Spleen (tissue), 7 donors: Measurements from ENCODE around the gene PBX1.
A peak's percentile ranks its signal among the peaks of the same experiment; 100 is the strongest.

Experiments
- POLR2A ChIP-seq, 3 donors: fragments of 450-650 bp; IDR thresholded peaks; one replicate each; pipeline ENCODE4 v1.5.1; 2017; ENCODE audit warnings: antibody characterized with exemption in 3 of 3, mild to moderate bottlenecking in 1 of 3
- POLR2AphosphoS5 ChIP-seq, 3 donors: sonication (generic); formaldehyde crosslinking; IDR thresholded peaks; one replicate each; pipeline ENCODE4 v1.5.1; 2017; ENCODE audit warnings: antibody characterized with exemption in 3 of 3
- TF ChIP-seq, protein P1 (sequence below), 11 experiments: fragments of 200-600 bp in 7 of 11; fragments of 450-650 bp in 4 of 11; sonication (generic) in 4 of 11; IDR thresholded peaks in 8 of 11; conservative IDR thresholded peaks in 3 of 11; 1 replicate in 7 of 11; 2 replicates in 4 of 11; pipeline versions ENCODE4 v1.4.0 to v1.8.0; 2016 to 2021; ENCODE audit warnings: antibody characterized with exemption in 11 of 11, inconsistent platforms in 4 of 11, mild to moderate bottlenecking in 1 of 11
- donor health status: DM: no; HTN: no; CAD: no; lungs with moderate emphysema.
- donor health status: DM: no; HTN: no; CAD: no.
- donor health status: DM: no; HTN: no; CAD: no.

DNA sequence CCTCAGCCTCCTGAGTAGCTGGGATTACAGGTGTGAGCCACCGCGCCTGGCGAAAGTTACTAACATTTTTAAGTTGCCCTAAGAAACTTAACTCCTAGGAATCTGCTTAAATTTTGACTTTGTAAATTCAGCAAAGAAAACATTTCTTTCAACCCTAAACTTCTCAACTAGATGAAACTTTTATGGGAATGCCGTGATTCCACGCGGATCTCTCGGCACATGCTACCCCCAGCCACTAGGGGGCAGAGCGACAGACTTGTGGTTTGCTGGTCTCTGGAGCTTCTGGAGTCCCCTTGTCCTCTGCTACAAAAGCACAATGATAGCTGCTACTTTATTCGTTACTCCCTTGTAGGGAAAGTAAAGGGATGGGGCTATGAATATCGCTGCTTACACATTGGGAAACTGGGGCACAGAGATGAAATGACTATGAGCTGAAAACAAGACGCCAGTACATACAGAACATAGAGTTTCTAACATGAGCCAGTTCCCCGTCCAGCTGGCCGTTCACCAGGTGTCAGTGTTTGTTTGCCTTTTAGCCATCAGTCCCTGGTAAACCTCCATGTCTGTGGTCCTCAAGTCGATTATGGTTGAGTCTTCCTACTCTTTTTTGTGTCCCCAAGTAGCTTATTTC is 114.7 kb downstream of the PBX1 start:
- TF ChIP-seq, protein P1, sequence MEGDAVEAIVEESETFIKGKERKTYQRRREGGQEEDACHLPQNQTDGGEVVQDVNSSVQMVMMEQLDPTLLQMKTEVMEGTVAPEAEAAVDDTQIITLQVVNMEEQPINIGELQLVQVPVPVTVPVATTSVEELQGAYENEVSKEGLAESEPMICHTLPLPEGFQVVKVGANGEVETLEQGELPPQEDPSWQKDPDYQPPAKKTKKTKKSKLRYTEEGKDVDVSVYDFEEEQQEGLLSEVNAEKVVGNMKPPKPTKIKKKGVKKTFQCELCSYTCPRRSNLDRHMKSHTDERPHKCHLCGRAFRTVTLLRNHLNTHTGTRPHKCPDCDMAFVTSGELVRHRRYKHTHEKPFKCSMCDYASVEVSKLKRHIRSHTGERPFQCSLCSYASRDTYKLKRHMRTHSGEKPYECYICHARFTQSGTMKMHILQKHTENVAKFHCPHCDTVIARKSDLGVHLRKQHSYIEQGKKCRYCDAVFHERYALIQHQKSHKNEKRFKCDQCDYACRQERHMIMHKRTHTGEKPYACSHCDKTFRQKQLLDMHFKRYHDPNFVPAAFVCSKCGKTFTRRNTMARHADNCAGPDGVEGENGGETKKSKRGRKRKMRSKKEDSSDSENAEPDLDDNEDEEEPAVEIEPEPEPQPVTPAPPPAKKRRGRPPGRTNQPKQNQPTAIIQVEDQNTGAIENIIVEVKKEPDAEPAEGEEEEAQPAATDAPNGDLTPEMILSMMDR (IDR thresholded peaks at IDR 0.05 in 8 of 11, conservative IDR thresholded peaks at IDR 0.05 in 3 of 11): peak in 4 of 11 experiments; percentile 17 to 28 (median 24)
- TF ChIP-seq POLR2A (IDR thresholded peaks at IDR 0.05) (no peak), POLR2AphosphoS5 (IDR thresholded peaks at IDR 0.05) (no peak)
